ENCODE results near the gene PLEKHB2. TPM values are rescaled to one million over a fixed set of nuclear protein-coding genes. Genes with fewer than 3 reads are reported as not detected.
"Not testable (repeated sequence)": the region's sequence is repeated elsewhere in the genome, so short reads cannot be mapped to it uniquely, and the experiment has no call there.

The PLEKHB2 gene
- total and polyA plus RNA-seq, 3 experiments from 2014 or later = 47.7 to 84.5 (median 48.2) TPM

- POLR2A ChIA-PET = no interaction called here
- H3K36me3 Mint-ChIP-seq = peaks cover 0 to 16% (median 5%) of the 10 kb centered on the region in 3 donors
- Histone ChIP-seq H3K4me3 (ENCODE audit: low read length) (no peak overlapping the region), H3K36me3 (ENCODE audit: insufficient read depth, low read length) (no peaks in the 10 kb centered on the region), H3K4me1 (ENCODE audit: insufficient read depth, low read length) (peaks cover 12% of the 10 kb centered on the region), H3K27ac (ENCODE audit: low read depth, low read length) (no peak overlapping the region), H3K27me3 (ENCODE audit: insufficient read depth, low read length, poor library complexity, severe bottlenecking) (no peaks in the 10 kb centered on the region), H3K9me3 (ENCODE audit: low read length) (no peaks in the 10 kb centered on the region)
- H3K9me3 Mint-ChIP-seq = no peaks in the 10 kb centered on the region
- no peak for DNase-seq
- H3K27ac Mint-ChIP-seq = no peak overlapping the region
- H3K4me3 Mint-ChIP-seq = no peak overlapping the region
- peaks cover 15 to 27% (median 19%) of the 10 kb centered on the region in 3 donors for H3K4me1 Mint-ChIP-seq
- no peaks in the 10 kb centered on the region for H3K27me3 Mint-ChIP-seq
- CTCF ChIA-PET = interaction anchor here (1.2 to 4.1 kb wide), 7 partner anchors 8 to 647 kb away, joined by 3 to 18 read pairs (median 6); partner anchors contain the start of gene MZT2A
Observed at GRCh38 chr2:131154647-131155046, 49.5 kb downstream of the PLEKHB2 start.

- peaks cover 12% of the 10 kb centered on the region for H3K4me1 ChIP-seq (ENCODE audit: insufficient read depth, low read length)
- Mint-ChIP-seq H3K9me3 (no peaks in the 10 kb centered on the region), H3K36me3 (peaks cover 0 to 12% (median 5%) of the 10 kb centered on the region in 3 donors), H3K27ac (no peak overlapping the region), H3K27me3 (no peaks in the 10 kb centered on the region), H3K4me1 (peaks cover 15 to 27% (median 19%) of the 10 kb centered on the region in 3 donors), H3K4me3 (peak overlapping the region in 1 of 7 donors; percentile 56)
- POLR2A ChIA-PET = no interaction called here
- CTCF ChIA-PET = interaction anchor here (0.7 to 4.1 kb wide), 5 partner anchors 10 to 646 kb away, joined by 3 to 18 read pairs (median 6); partner anchors contain the start of gene MZT2A
- no peak for DNase-seq
- H3K4me3 ChIP-seq (ENCODE audit: low read length) = no peak overlapping the region
- H3K9me3 ChIP-seq (ENCODE audit: low read length) = no peaks in the 10 kb centered on the region
- no peak overlapping the region for H3K27ac ChIP-seq (ENCODE audit: low read depth, low read length)
- H3K27me3 ChIP-seq (ENCODE audit: insufficient read depth, low read length, poor library complexity, severe bottlenecking) = no peaks in the 10 kb centered on the region
- H3K36me3 ChIP-seq (ENCODE audit: insufficient read depth, low read length) = no peaks in the 10 kb centered on the region
Observed at GRCh38 chr2:131155208-131155855, 50.2 kb downstream of the PLEKHB2 start.

- DNase-seq = no peak
- H3K27ac ChIP-seq (ENCODE audit: low read depth, low read length) = no peak overlapping the region
- H3K9me3 Mint-ChIP-seq = no peaks in the 10 kb centered on the region
- H3K27me3 ChIP-seq (ENCODE audit: insufficient read depth, low read length, poor library complexity, severe bottlenecking) = no peaks in the 10 kb centered on the region
- H3K36me3 ChIP-seq (ENCODE audit: insufficient read depth, low read length) = no peaks in the 10 kb centered on the region
- H3K4me3 Mint-ChIP-seq = peak overlapping the region in 6 of 7 donors; percentile 45 to 77 (median 61)
- H3K9me3 ChIP-seq (ENCODE audit: low read length) = no peaks in the 10 kb centered on the region
- no peaks in the 10 kb centered on the region for H3K27me3 Mint-ChIP-seq
- CTCF ChIA-PET = interaction anchor here (0.7 to 4.1 kb wide), 2 partner anchors 10 to 516 kb away, joined by 3 to 18 read pairs; no protein-coding TSS in a partner anchor
- H3K4me1 ChIP-seq (ENCODE audit: insufficient read depth, low read length) = peaks cover 12% of the 10 kb centered on the region
- H3K27ac Mint-ChIP-seq = peak overlapping the region in 7 of 8 donors; percentile 17 to 81 (median 43)
- H3K36me3 Mint-ChIP-seq = peaks cover 0 to 3% (median 2%) of the 10 kb centered on the region in 3 donors
- POLR2A ChIA-PET = no interaction called here
- no peak overlapping the region for H3K4me3 ChIP-seq (ENCODE audit: low read length)
- peaks cover 15 to 27% (median 19%) of the 10 kb centered on the region in 3 donors for H3K4me1 Mint-ChIP-seq
Observed at GRCh38 chr2:131156452-131157149, 51.5 kb downstream of the PLEKHB2 start.

- H3K4me1 Mint-ChIP-seq; H3K36me3 Mint-ChIP-seq; H3K4me3 ChIP-seq (ENCODE audit: low read length); DNase-seq; CTCF ChIA-PET; H3K4me3 Mint-ChIP-seq; H3K27me3 Mint-ChIP-seq; POLR2A ChIA-PET; H3K27ac Mint-ChIP-seq; H3K9me3 Mint-ChIP-seq; H3K27me3 ChIP-seq (ENCODE audit: insufficient read depth, low read length, poor library complexity, severe bottlenecking); H3K9me3 ChIP-seq (ENCODE audit: low read length); H3K27ac ChIP-seq (ENCODE audit: low read depth, low read length); H3K4me1 ChIP-seq (ENCODE audit: insufficient read depth, low read length); H3K36me3 ChIP-seq (ENCODE audit: insufficient read depth, low read length): not testable (repeated sequence)
Observed at GRCh38 chr2:131165562-131165961, 60.4 kb downstream of the PLEKHB2 start.

- Mint-ChIP-seq H3K4me3 (no peak overlapping the region), H3K27ac (no peak overlapping the region), H3K36me3 (no peaks in the 10 kb centered on the region), H3K9me3 (no peaks in the 10 kb centered on the region), H3K4me1 (no peaks in the 10 kb centered on the region), H3K27me3 (peaks cover 7 to 9% of the 10 kb centered on the region in 2 donors)
- Histone ChIP-seq H3K9me3 (ENCODE audit: low read length) (no peaks in the 10 kb centered on the region), H3K36me3 (ENCODE audit: insufficient read depth, low read length) (no peaks in the 10 kb centered on the region), H3K4me3 (ENCODE audit: low read length) (no peak overlapping the region), H3K27ac (ENCODE audit: low read depth, low read length) (no peak overlapping the region), H3K4me1 (ENCODE audit: insufficient read depth, low read length) (no peaks in the 10 kb centered on the region), H3K27me3 (ENCODE audit: insufficient read depth, low read length, poor library complexity, severe bottlenecking) (no peaks in the 10 kb centered on the region)
- DNase-seq = no peak
- ChIA-PET POLR2A (no interaction called here), CTCF (no interaction called here)
Observed at GRCh38 chr2:131168538-131168937, 63.4 kb downstream of the PLEKHB2 start.

GRCh38 chr2:131178050-131178449 is 72.9 kb downstream of the PLEKHB2 start:
- DNase-seq; H3K27ac Mint-ChIP-seq; H3K27me3 ChIP-seq (ENCODE audit: insufficient read depth, low read length, poor library complexity, severe bottlenecking); H3K9me3 Mint-ChIP-seq; H3K9me3 ChIP-seq (ENCODE audit: low read length); POLR2A ChIA-PET; H3K4me3 Mint-ChIP-seq; CTCF ChIA-PET; H3K4me3 ChIP-seq (ENCODE audit: low read length); H3K36me3 Mint-ChIP-seq; H3K4me1 ChIP-seq (ENCODE audit: insufficient read depth, low read length); H3K27ac ChIP-seq (ENCODE audit: low read depth, low read length); H3K4me1 Mint-ChIP-seq; H3K36me3 ChIP-seq (ENCODE audit: insufficient read depth, low read length): not testable (repeated sequence)
- H3K27me3 Mint-ChIP-seq = peaks cover 10 to 60% of the 10 kb centered on the region in 2 donors

GRCh38 chr2:131178721-131179418 is 73.7 kb downstream of the PLEKHB2 start:
- DNase-seq; H3K4me1 Mint-ChIP-seq; H3K27me3 ChIP-seq (ENCODE audit: insufficient read depth, low read length, poor library complexity, severe bottlenecking); H3K4me1 ChIP-seq (ENCODE audit: insufficient read depth, low read length); H3K4me3 ChIP-seq (ENCODE audit: low read length); H3K4me3 Mint-ChIP-seq; H3K36me3 Mint-ChIP-seq; POLR2A ChIA-PET; H3K9me3 ChIP-seq (ENCODE audit: low read length); CTCF ChIA-PET; H3K27ac Mint-ChIP-seq; H3K9me3 Mint-ChIP-seq; H3K27ac ChIP-seq (ENCODE audit: low read depth, low read length); H3K36me3 ChIP-seq (ENCODE audit: insufficient read depth, low read length): not testable (repeated sequence)
- H3K27me3 Mint-ChIP-seq = peaks cover 11 to 58% of the 10 kb centered on the region in 2 donors

- H3K4me3 ChIP-seq (ENCODE audit: low read length); H3K4me1 ChIP-seq (ENCODE audit: insufficient read depth, low read length); H3K9me3 Mint-ChIP-seq; H3K4me1 Mint-ChIP-seq; H3K9me3 ChIP-seq (ENCODE audit: low read length); H3K36me3 ChIP-seq (ENCODE audit: insufficient read depth, low read length); H3K36me3 Mint-ChIP-seq; CTCF ChIA-PET; DNase-seq; H3K4me3 Mint-ChIP-seq; POLR2A ChIA-PET; H3K27ac ChIP-seq (ENCODE audit: low read depth, low read length); H3K27me3 ChIP-seq (ENCODE audit: insufficient read depth, low read length, poor library complexity, severe bottlenecking); H3K27ac Mint-ChIP-seq: not testable (repeated sequence)
- peaks cover 4 to 36% of the 10 kb centered on the region in 2 donors for H3K27me3 Mint-ChIP-seq
Observed at GRCh38 chr2:131181451-131181850, 76.3 kb downstream of the PLEKHB2 start.
